ENCODE measurements around the gene GALK1.

Gene GALK1

GRCh38 chr17:75748706-75749105 lies 16.3 kb downstream of the GALK1 start:
- no peak for DNase-seq

- no peak for DNase-seq
Measured at GRCh38 chr17:75743625-75744206, 21.3 kb downstream of the GALK1 start.

GRCh38 chr17:75742337-75742736 lies 22.7 kb downstream of the GALK1 start:
- no peak for DNase-seq

GRCh38 chr17:75740631-75741077 lies 24.3 kb downstream of the GALK1 start:
- DNase-seq: no peak

- DNase-seq: no peak
Measured at GRCh38 chr17:75740215-75740614, 24.8 kb downstream of the GALK1 start.

GRCh38 chr17:75739801-75740200 lies 25.2 kb downstream of the GALK1 start:
- no peak for DNase-seq

- no peak for DNase-seq
Measured at GRCh38 chr17:75739174-75739573, 25.8 kb downstream of the GALK1 start.

- DNase-seq: no peak
Measured at GRCh38 chr17:75738218-75738802, 26.7 kb downstream of the GALK1 start.

- no peak for DNase-seq
Measured at GRCh38 chr17:75737133-75737962, 27.6 kb downstream of the GALK1 start.

- no peak for DNase-seq
Measured at GRCh38 chr17:75736173-75736835, 28.7 kb downstream of the GALK1 start.

- DNase-seq: no peak
Measured at GRCh38 chr17:75734674-75735294, 30.2 kb downstream of the GALK1 start.

GRCh38 chr17:75733471-75733870 lies 31.5 kb downstream of the GALK1 start:
- DNase-seq: no peak

- no peak for DNase-seq
Measured at GRCh38 chr17:75731716-75732498, 33.1 kb downstream of the GALK1 start.

GRCh38 chr17:75731086-75731715 lies 33.8 kb downstream of the GALK1 start:
- no peak for DNase-seq

GRCh38 chr17:75730065-75730464 lies 34.9 kb downstream of the GALK1 start:
- DNase-seq: no peak

- no peak for DNase-seq
Measured at GRCh38 chr17:75729351-75729750, 35.6 kb downstream of the GALK1 start.

- no peak for DNase-seq
Measured at GRCh38 chr17:75727391-75727790, 37.6 kb downstream of the GALK1 start.

GRCh38 chr17:75725504-75725903 lies 39.5 kb downstream of the GALK1 start:
- no peak for DNase-seq

GRCh38 chr17:75724016-75725003 lies 40.7 kb downstream of the GALK1 start:
- no peak for DNase-seq

GRCh38 chr17:75723171-75723930 lies 41.6 kb downstream of the GALK1 start:
- DNase-seq: no peak
